SK-MEL-5 (cell line): ENCODE results near the gene HAUS7. TPM values are rescaled to one million over a fixed set of nuclear protein-coding genes. Genes with fewer than 3 reads are reported as not detected.
"Not testable (repeated sequence)": the region's sequence is repeated elsewhere in the genome, so short reads cannot be mapped to it uniquely, and the experiment has no call there.

Source experiments
- DNase-seq: peaks from one replicate; pipeline ENCODE4 v3.0.0-alpha.2; 2016; ENCODE audit warnings: low read depth, low spot score
- in situ Hi-C: cut with HindIII; loops from 2 replicates; pipeline ENCODE4 v1.10.0; 2016; ENCODE audit warnings: low sequenced_read_pairs, high pct_unique_total_duplicates, low pct_unique_long_range_greater_than_20kb
- small RNA-seq, 2 experiments: library from RNA; depleted of rRNA; stranded (forward); fragments of <200 nt; gene quantifications; one replicate each; pipeline ENCODE3, GENCODE V24; 2014
- total RNA-seq: library from RNA; depleted of rRNA; stranded (reverse); fragments of >200 nt; shearing (Covaris generic); gene quantifications from 2 replicates; pipeline ENCODE4 v1.2.3, GENCODE V29; 2014; rRNA removed

Gene HAUS7
- total RNA-seq, 1 experiment from 2014 or later = 22.1 TPM

DNA sequence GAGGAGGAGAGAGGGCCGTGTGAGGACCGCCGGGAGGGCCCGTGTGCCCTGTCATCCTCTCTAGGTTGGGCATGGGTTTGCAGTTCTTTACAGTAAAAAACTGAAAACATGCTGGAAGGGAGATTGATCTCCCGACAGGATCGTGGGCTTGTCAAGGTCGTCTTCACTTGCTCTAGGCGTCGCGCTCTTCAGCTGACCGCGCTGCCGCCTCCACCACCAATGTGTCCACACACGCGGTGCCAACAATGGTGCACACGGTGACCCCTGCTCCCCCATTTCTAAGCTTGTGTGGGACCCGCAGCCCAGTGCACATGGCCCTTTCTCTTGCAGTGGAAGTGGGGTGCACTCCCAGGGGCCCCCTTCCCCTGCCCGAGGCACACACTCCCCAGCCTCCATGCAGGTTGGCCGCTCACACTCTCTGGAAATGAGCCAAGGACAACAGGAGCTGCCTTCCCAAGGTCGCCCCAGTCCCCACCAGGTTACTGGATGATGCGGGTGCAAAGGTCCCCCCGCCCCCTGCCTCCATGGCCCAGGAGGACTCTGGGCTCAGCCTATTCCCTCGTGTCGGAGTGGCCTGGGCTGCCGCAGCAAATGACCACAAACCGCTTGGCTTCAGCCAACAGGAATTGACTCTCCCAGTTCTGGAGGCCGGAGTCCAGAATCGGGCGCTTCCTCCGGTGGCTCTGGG, 60.8 kb downstream of the HAUS7 start:
- in situ Hi-C loops = no loop called here
- DNase-seq = no peak

DNA sequence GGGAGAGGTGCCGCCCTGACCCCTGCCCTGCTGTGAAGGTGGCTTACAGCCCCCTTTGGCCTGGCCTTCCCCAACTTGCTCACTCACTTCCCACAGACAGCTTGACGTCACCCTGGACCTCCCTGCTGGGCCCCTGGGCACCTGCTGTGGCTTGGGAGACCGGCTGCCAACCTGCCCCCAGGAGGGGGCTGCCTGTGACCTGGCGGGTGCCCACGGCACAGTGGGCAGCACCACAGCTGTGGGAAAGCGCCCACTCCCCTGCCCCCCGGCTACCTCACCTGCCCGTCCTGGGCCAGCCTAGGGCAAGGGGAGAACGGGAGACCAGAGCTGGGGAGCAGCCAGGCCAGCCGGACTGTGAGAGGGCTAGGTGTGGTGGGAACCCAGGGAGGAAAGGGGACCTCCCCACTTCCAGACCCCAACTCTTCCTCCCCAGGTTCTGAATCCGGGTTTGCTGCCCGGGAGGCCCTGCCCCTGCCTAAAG, 61.5 kb downstream of the HAUS7 start:
- DNase-seq = no peak
- in situ Hi-C loops = no loop called here

DNA sequence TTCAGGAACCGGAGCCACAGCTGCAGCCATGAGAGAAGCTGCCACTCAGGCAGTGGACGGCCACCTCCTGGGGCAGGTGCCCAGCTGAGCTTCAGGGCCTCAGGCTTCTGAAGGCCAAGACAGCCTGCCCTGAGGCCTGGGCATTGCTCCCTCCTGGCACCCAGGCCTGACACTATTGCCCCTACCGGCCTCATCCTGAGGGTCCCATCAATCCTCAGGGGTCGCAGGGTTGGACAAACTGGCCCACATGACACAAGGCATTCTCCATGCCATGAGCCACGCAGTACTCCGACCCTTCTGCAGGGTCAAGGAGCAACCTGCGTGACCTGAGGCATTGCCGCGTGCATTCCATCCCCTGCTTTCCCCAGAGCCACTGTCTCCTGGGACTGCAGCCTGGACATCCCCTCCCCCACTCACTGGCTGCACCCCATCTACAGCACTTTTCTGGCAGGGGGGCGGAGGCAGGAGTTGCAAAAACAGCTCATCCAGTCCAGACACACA, 62.1 kb downstream of the HAUS7 start:
- in situ Hi-C loops = no loop called here
- DNase-seq = no peak

- DNase-seq = no peak
- in situ Hi-C loops = no loop called here
These were observed 62.6 kb downstream of the HAUS7 start for GRCh38 chrX:153407736-153408135.

DNA sequence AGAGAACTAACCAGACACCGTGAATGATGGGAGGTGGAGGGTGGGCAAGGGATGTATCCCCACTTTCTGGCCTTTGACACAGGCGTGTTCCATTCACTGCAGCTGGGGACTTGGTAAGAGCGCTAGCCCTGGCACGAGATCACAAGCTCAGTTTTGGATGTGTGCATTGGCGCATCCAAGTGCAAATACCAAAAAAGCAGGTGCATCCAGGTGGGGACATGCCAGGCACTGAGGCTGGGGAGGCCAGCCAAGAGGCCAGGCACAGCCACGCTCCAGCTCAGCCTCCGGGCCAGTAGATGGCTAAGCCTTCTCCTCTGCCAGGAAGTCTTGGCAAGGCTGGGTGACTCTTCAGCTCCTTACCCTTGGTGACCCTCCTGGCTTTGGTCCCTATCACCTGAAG, 63.5 kb downstream of the HAUS7 start:
- DNase-seq = no peak
- in situ Hi-C loops = no loop called here

DNA sequence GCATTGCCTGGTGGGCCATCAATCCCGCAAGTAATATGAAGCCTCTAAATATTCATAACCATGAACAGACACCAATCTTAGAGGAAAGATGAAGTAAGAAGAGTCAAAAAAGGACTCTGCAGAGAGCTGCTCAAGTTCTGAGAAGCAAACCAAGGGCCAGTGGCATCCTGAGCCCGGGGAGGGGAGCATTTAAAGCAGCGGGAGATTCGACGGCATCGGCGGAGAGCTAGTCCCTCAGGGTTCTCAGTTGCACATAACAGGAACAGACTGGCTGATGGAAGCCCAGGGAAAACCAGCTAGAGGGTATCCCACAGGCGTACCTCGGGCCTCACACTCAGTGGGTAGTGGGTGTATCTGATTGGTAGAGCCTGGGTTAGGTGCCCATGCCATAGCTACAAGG, 64.4 kb downstream of the HAUS7 start:
- in situ Hi-C loops = no loop called here
- no peak for DNase-seq

DNA sequence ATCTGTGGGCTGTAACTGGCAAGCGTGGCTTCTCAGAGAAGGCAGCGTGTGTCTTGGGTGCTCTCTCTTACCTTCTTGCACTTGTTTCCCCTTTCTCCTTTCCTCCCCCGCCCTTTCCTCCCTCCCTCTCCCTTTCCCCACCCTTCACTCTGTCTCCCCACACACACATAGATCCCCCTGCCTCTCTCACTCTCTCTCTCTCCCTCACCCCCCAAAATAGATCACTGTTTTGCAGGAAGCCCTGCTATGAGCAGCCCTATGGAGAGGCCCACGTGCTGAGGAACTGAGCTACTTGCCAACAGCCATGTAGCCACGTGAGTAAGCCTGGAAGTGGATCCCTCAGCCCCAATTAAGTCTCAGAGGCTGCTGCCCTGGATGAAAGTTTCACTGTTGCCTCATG, 65.0 kb downstream of the HAUS7 start:
- in situ Hi-C loops = no loop called here
- no peak for DNase-seq

DNA sequence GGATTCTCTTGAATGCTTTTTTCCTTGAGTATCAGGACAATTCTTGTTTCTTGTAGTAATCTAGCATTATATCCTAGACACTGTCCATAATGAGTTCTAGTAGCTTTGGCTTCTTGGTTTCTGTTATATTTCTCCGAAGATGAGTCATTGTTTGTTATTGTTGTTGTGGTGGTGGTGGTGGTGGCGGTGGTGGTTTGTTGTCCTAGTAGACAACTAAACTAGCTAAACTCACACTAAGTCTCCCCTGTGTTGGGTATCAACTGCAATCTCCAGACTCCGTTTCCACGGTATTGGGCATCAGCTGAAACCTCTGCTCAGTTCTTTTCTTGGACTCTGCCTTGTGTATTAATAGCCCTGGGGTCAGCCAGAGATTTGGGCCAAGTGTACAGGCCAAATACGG, 66.0 kb downstream of the HAUS7 start:
- DNase-seq, in situ Hi-C loops: not testable (repeated sequence)

- in situ Hi-C loops = no loop called here
- DNase-seq = no peak
These were observed 69.1 kb downstream of the HAUS7 start, which contains the start of gene PNMA6E for GRCh38 chrX:153401133-153401764. PNMA6E (minus strand) TSS chrX:153401350; CDS start chrX:153398849, 2,501 bp downstream.

DNA sequence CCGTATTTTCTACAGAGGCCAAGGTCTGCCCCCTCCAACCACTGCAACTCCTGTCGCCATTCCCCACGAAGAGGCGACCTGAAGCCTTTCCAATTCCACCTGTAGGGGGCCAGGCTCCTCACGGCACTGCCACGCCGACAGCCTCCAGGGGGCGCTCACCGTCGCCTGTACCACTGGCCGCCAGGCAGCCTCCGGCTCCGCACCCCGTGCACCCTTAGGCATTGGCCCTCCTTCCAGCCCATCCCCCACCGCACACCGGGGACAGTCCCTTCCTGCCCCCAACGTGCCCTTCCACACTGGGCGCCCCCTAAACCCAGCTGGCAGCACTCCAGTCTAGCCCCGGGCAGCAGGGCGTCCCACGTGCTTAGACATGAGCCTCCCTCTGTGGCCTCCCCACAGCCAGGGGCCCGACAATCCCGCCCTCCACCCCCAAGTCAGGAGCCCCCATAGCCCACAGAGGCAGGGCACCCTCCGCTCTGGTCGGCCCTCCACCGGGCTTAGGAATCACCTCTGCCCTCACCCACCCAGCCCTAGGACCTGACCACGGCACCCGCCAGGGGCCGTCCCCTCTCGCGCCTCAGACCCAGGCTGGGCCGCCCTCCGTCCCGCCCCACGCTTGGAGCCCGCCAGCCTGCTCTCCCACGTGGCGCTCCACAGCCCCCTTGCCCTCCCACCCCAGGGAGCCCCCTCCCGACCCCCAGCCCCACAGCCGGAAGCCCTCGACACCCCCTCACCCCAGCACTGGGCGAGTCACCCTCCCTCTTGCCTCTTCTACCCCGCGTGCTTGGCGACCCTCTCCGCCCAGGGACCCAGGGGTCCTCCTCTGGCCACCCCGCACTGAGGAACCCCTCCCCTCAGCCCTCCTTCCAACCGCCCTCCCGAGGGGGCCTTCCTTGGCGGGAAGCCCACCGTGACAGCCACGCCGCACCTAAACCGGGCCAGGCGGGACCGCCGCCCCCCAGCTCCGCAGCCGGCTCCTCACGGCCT, 69.9 kb downstream of the HAUS7 start:
- DNase-seq = peak; percentile 53
- in situ Hi-C loops = no loop called here

DNA sequence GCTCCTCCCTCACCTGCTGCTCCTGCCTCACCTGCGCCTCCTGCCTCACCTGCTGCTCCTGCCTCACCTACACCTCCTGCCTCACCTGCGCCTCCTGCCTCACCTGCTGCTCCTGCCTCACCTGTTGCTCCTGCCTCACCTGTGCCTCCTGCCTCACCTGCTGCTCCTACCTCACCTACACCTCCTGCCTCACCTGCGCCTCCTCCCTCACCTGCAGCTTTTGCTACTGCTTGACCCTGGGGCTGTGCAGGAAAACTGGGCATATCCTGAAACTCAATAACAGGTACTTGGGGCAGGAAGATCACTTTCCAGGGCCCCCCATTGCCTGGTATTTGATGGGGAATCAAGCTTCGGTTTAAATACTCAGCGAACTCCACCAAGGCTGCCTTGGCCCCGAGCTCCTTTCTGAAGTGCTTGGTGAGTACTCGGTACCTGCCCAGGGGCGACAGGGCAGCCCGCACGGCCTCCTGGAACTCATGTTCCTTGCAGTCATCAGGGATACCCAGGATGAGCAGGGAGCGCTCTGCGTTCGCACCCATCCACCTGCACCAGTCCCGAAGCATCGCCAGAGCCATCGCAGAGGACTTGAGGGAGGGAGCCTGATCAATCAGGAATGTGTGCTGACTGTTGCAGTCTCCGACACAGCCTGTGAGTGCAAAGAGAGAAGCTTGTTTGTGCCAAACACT, 72.0 kb downstream of the HAUS7 start:
- DNase-seq = no peak
- in situ Hi-C loops = no loop called here

Small RNAs within 50 kb of the gene (small RNA-seq; reads per million reads assigned to genes)
- 0 reads per million in 2 experiments for gene RN7SL667P

Other genes with a start within 250 kb of the HAUS7 start
- not detected in 2 replicates for gene PNMA6F, start 148.8 kb downstream of the HAUS7 start, total RNA-seq
- 8.5 and 9.1 TPM in 2 replicates for gene ZNF275, start 136.4 kb downstream of the HAUS7 start, total RNA-seq
- not detected in 2 replicates for gene PNMA6E, start 69.2 kb downstream of the HAUS7 start, total RNA-seq
- 0.53 and 0.56 TPM in 2 replicates for gene ZFP92, start 59.1 kb downstream of the HAUS7 start, total RNA-seq
- 0.19 and 0.40 TPM in 2 replicates for gene TREX2, start 24.5 kb downstream of the HAUS7 start, total RNA-seq
- gene BGN, start 24.4 kb upstream of the HAUS7 start, total RNA-seq = not detected in 2 replicates
- 0.05 TPM in 1 of 2 replicates, not detected in the other for gene ATP2B3, start 47.1 kb upstream of the HAUS7 start, total RNA-seq
- 44.4 and 45.2 TPM in 2 replicates for gene CCNQ, start 128.6 kb upstream of the HAUS7 start, total RNA-seq
- 6.1 and 6.8 TPM in 2 replicates for gene DUSP9, start 176.6 kb upstream of the HAUS7 start, total RNA-seq
- 0.64 and 0.87 TPM in 2 replicates for gene PNCK, start 203.2 kb upstream of the HAUS7 start, total RNA-seq
- gene SLC6A8, start 217.3 kb upstream of the HAUS7 start, total RNA-seq = 44.7 and 48.1 TPM in 2 replicates